ENCODE data around the gene UNC80.

- TF ChIP-seq CTCF (IDR thresholded peaks at IDR 0.05): no peak
- no peak for TF ChIP-seq EZH2 (IDR thresholded peaks at IDR 0.05; ENCODE audit: borderline replicate concordance, insufficient read depth, low read depth, low read length, poor library complexity, severe bottlenecking)
These were observed 266.4 kb downstream of the UNC80 start for GRCh38 chr2:210038078-210038477.

Measured in B cell (primary cell).